Uterus (tissue), 4 donors: ENCODE results near the gene ASPG. TPM values are rescaled to one million over a fixed set of nuclear protein-coding genes. Genes with fewer than 3 reads are reported as not detected.

Source experiments
- DNase-seq, 2 donors: peaks; one replicate each; pipeline ENCODE4 v3.0.0-alpha.2; 2019 to 2020
- H3K27ac ChIP-seq, 2 donors: fragments of 200-600 bp; sonication (generic); 1 replicate in 1 of 2; 2 replicates in 1 of 2; pipeline ENCODE4 v1.5.1; 2016 to 2018
- H3K27me3 ChIP-seq, 2 donors: fragments of 200-600 bp; sonication (generic); one replicate each; pipeline ENCODE4 v1.5.1; 2018 to 2019; ENCODE audit warnings: control low read depth in 1 of 2
- H3K36me3 ChIP-seq, 2 donors: fragments of 200-600 bp; sonication (generic); one replicate each; pipeline ENCODE4 v1.5.1; 2019; ENCODE audit warnings: control low read depth in 1 of 2
- H3K4me1 ChIP-seq, 2 donors: fragments of 200-600 bp; sonication (generic); one replicate each; pipeline ENCODE4 v1.5.1; 2018 to 2019; ENCODE audit warnings: control low read depth in 1 of 2
- H3K4me3 ChIP-seq, 2 donors: fragments of 200-600 bp; sonication (generic); 1 replicate in 1 of 2; 2 replicates in 1 of 2; pipeline ENCODE4 v1.5.1; 2018 to 2019; ENCODE audit warnings: mild to moderate bottlenecking in 1 of 2
- H3K9me3 ChIP-seq, 2 donors: fragments of 200-600 bp; sonication (generic); one replicate each; pipeline ENCODE4 v1.5.1; 2019; ENCODE audit warnings: control low read depth in 1 of 2
- CTCF ChIP-seq, 4 experiments: fragments of 200-600 bp in 2 of 4; fragments of 450-650 bp in 2 of 4; sonication (generic) in 2 of 4; IDR thresholded peaks; one replicate each; pipeline ENCODE4 v1.5.1; 2016 to 2019; ENCODE audit warnings: antibody characterized with exemption in 4 of 4, mild to moderate bottlenecking in 2 of 4, moderate library complexity in 1 of 4
- POLR2A ChIP-seq, 2 donors: fragments of 450-650 bp; IDR thresholded peaks; one replicate each; pipeline ENCODE4 v1.6.1; 2016; ENCODE audit warnings: antibody characterized with exemption in 2 of 2, mild to moderate bottlenecking in 1 of 2, moderate library complexity in 1 of 2
- intact Hi-C: fragments of 100-400 bp; cut with DNase I; formaldehyde crosslinking; loops from one replicate; pipeline ENCODE4 v1.15.1; 2023; ENCODE audit warnings: low total_unique reads
- total RNA-seq, 4 donors: library from RNA; depleted of rRNA in 3 of 4; stranded (reverse); fragments of >200 nt in 3 of 4; gene quantifications; one replicate each; pipeline versions ENCODE4 v1.1.0 to v1.2.4, GENCODE V29; 2014 to 2023
- donor health status: DM: yes; HTN: yes; CAD: no.

ASPG gene
- total RNA-seq, 4 donors from 2014 or later: 0.41 to 16.2 (median 0.51) TPM; not detected in 1

- no peak for DNase-seq
- Histone ChIP-seq H3K4me3 (no peak overlapping the region), H3K4me1 (peaks cover 0 to 24% of the 10 kb centered on the region in 2 donors)
Measured at GRCh38 chr14:104136472-104137296, 51.2 kb downstream of the ASPG start.

GRCh38 chr14:104137297-104138097 lies 52.0 kb downstream of the ASPG start:
- TF ChIP-seq CTCF (IDR thresholded peaks at IDR 0.05): peak; percentile 62 to 90 (median 79)
- TF ChIP-seq POLR2A (IDR thresholded peaks at IDR 0.05): no peak
- intact Hi-C loops: loop anchor here (10.0 kb wide), 1 partner anchor 427 kb away; no protein-coding TSS in a partner anchor
- Histone ChIP-seq H3K4me1 (peaks cover 0 to 24% of the 10 kb centered on the region in 2 donors), H3K27ac (no peak overlapping the region), H3K36me3 (no peaks in the 10 kb centered on the region), H3K27me3 (no peaks in the 10 kb centered on the region), H3K4me3 (peak overlapping the region; percentile 13 to 50), H3K9me3 (no peaks in the 10 kb centered on the region)
- peak; percentile 34 to 40 for DNase-seq

More at GRCh38 chr14:104136472-104137296, 51.2 kb downstream of the ASPG start:
- Histone ChIP-seq H3K27me3 (no peaks in the 10 kb centered on the region), H3K9me3 (no peaks in the 10 kb centered on the region), H3K36me3 (no peaks in the 10 kb centered on the region), H3K27ac (no peak overlapping the region)
- TF ChIP-seq CTCF (IDR thresholded peaks at IDR 0.05): no peak
- no peak for TF ChIP-seq POLR2A (IDR thresholded peaks at IDR 0.05)
- intact Hi-C loops: loop anchor here (10.0 kb wide), 1 partner anchor 428 kb away; no protein-coding TSS in a partner anchor

GRCh38 chr14:104138098-104138717 lies 52.7 kb downstream of the ASPG start, which contains the start of gene KIF26A:
Gene KIF26A, plus strand, starts transcription at chr14:104138587. Its CDS starts 136 bp downstream, at chr14:104138723.
- no peak for TF ChIP-seq POLR2A (IDR thresholded peaks at IDR 0.05)
- TF ChIP-seq CTCF (IDR thresholded peaks at IDR 0.05): no peak
- no peaks in the 10 kb centered on the region for H3K9me3 ChIP-seq
- H3K27ac ChIP-seq: peak within 1 kb of the TSS in 1 of 2 donors; percentile 20
- intact Hi-C loops: loop anchor here (10.0 kb wide), 1 partner anchor 427 kb away; no protein-coding TSS in a partner anchor
- H3K36me3 ChIP-seq: no peaks in the 10 kb centered on the region
- peak within 1 kb of the TSS; percentile 13 to 50 for H3K4me3 ChIP-seq
- no peaks in the 10 kb centered on the region for H3K27me3 ChIP-seq
- peaks cover 0 to 24% of the 10 kb centered on the region in 2 donors for H3K4me1 ChIP-seq
- DNase-seq: no peak

GRCh38 chr14:104138718-104139459 lies 53.4 kb downstream of the ASPG start:
- TF ChIP-seq POLR2A (IDR thresholded peaks at IDR 0.05): no peak
- TF ChIP-seq CTCF (IDR thresholded peaks at IDR 0.05): no peak

More at GRCh38 chr14:104138718-104139459, 53.4 kb downstream of the ASPG start:
- no peaks in the 10 kb centered on the region for H3K27me3 ChIP-seq
- peaks cover 0 to 24% of the 10 kb centered on the region in 2 donors for H3K4me1 ChIP-seq
- H3K27ac ChIP-seq: peak overlapping the region in 1 of 2 donors; percentile 20
- peak overlapping the region; percentile 13 to 50 for H3K4me3 ChIP-seq
- intact Hi-C loops: loop anchor here (10.0 kb wide), 1 partner anchor 426 kb away; no protein-coding TSS in a partner anchor
- no peaks in the 10 kb centered on the region for H3K9me3 ChIP-seq
- no peak for DNase-seq
- H3K36me3 ChIP-seq: no peaks in the 10 kb centered on the region
